Activated naive CD8-positive, alpha-beta T cell treated with anti-CD3 and anti-CD28 coated beads, Interleukin-2, amount 50 U/mL, for 24 hours (primary cell): ENCODE data around the gene IFT43.

ENCODE experiments used
- ATAC-seq: fragments of 150-1000 bp; cut with Tn5 transposase; one replicate; pipeline ENCODE4 v1.10.0; 2021
- DNase-seq: peaks from one replicate; pipeline ENCODE4 v3.0.0; 2021
- H3K27ac Mint-ChIP-seq: one replicate; pipeline ENCODE4 v1.8.0; 2021; ENCODE audit warnings: mild to moderate bottlenecking, mixed read lengths
- H3K27me3 Mint-ChIP-seq: one replicate; pipeline ENCODE4 v1.8.0; 2021; ENCODE audit warnings: mixed read lengths
- H3K36me3 Mint-ChIP-seq: one replicate; pipeline ENCODE4 v1.8.0; 2021; ENCODE audit warnings: low read depth, mixed read lengths
- H3K4me1 Mint-ChIP-seq: one replicate; pipeline ENCODE4 v1.8.0; 2021; ENCODE audit warnings: mixed read lengths
- H3K4me3 Mint-ChIP-seq: one replicate; pipeline ENCODE4 v1.8.0; 2021; ENCODE audit warnings: mild to moderate bottlenecking, moderate library complexity, mixed read lengths
- H3K9me3 Mint-ChIP-seq: one replicate; pipeline ENCODE4 v1.8.0; 2021; ENCODE audit warnings: mixed read lengths

IFT43 gene

GRCh38 chr14:75972801-75973421, 12.7 kb upstream of the IFT43 start:
- peaks cover under 1% of the 10 kb centered on the region for H3K4me1 Mint-ChIP-seq
- H3K27ac Mint-ChIP-seq = no peak overlapping the region
- ATAC-seq (no peak), DNase-seq (no peak)
- H3K9me3 Mint-ChIP-seq = no peaks in the 10 kb centered on the region
- H3K36me3 Mint-ChIP-seq = peaks cover 2% of the 10 kb centered on the region
- H3K4me3 Mint-ChIP-seq = no peak overlapping the region
- H3K27me3 Mint-ChIP-seq = no peaks in the 10 kb centered on the region

GRCh38 chr14:75976826-75977581, 8.6 kb upstream of the IFT43 start:
- ATAC-seq = no peak
- no peak for DNase-seq
- peaks cover 34% of the 10 kb centered on the region for H3K4me1 Mint-ChIP-seq
- H3K27me3 Mint-ChIP-seq = no peaks in the 10 kb centered on the region
- H3K4me3 Mint-ChIP-seq = no peak overlapping the region
- no peak overlapping the region for H3K27ac Mint-ChIP-seq
- H3K36me3 Mint-ChIP-seq = no peaks in the 10 kb centered on the region
- no peaks in the 10 kb centered on the region for H3K9me3 Mint-ChIP-seq

GRCh38 chr14:75977582-75977943, 8.0 kb upstream of the IFT43 start:
- Mint-ChIP-seq H3K27ac (no peak overlapping the region), H3K4me1 (peaks cover 34% of the 10 kb centered on the region), H3K9me3 (no peaks in the 10 kb centered on the region), H3K36me3 (no peaks in the 10 kb centered on the region), H3K4me3 (no peak overlapping the region), H3K27me3 (no peaks in the 10 kb centered on the region)
- no peak for DNase-seq
- no peak for ATAC-seq

- Mint-ChIP-seq H3K4me1 (peaks cover 38% of the 10 kb centered on the region), H3K9me3 (no peaks in the 10 kb centered on the region), H3K4me3 (no peak overlapping the region), H3K27ac (no peak overlapping the region), H3K27me3 (peaks cover 2% of the 10 kb centered on the region), H3K36me3 (no peaks in the 10 kb centered on the region)
- ATAC-seq (no peak), DNase-seq (no peak)
Observed at GRCh38 chr14:75978249-75978731, 7.3 kb upstream of the IFT43 start.

- Mint-ChIP-seq H3K4me1 (peaks cover 38% of the 10 kb centered on the region), H3K9me3 (no peaks in the 10 kb centered on the region), H3K27ac (no peak overlapping the region), H3K4me3 (peak overlapping the region; percentile 14), H3K36me3 (no peaks in the 10 kb centered on the region), H3K27me3 (peaks cover 2% of the 10 kb centered on the region)
- ATAC-seq (no peak), DNase-seq (peak; percentile 47)
Observed at GRCh38 chr14:75979071-75979571, 6.4 kb upstream of the IFT43 start.

- DNase-seq = no peak
- no peak for ATAC-seq
- Mint-ChIP-seq H3K9me3 (no peaks in the 10 kb centered on the region), H3K4me3 (peak overlapping the region; percentile 32), H3K27me3 (peaks cover 2% of the 10 kb centered on the region), H3K4me1 (peaks cover 38% of the 10 kb centered on the region), H3K27ac (no peak overlapping the region), H3K36me3 (no peaks in the 10 kb centered on the region)
Observed at GRCh38 chr14:75979648-75980565, 5.7 kb upstream of the IFT43 start.

GRCh38 chr14:75980856-75981255, 4.7 kb upstream of the IFT43 start:
- DNase-seq = no peak
- no peak for ATAC-seq
- Mint-ChIP-seq H3K27ac (no peak overlapping the region), H3K4me1 (peaks cover 41% of the 10 kb centered on the region), H3K4me3 (peak overlapping the region; percentile 86), H3K9me3 (no peaks in the 10 kb centered on the region), H3K36me3 (no peaks in the 10 kb centered on the region), H3K27me3 (peaks cover 2% of the 10 kb centered on the region)

- H3K27ac Mint-ChIP-seq = peak within 1 kb of the TSS; percentile 85
- H3K27me3 Mint-ChIP-seq = peaks cover 2% of the 10 kb centered on the region
- ATAC-seq (peak; percentile 45), DNase-seq (peak; percentile 42)
- no peaks in the 10 kb centered on the region for H3K36me3 Mint-ChIP-seq
- peak within 1 kb of the TSS; percentile 86 for H3K4me3 Mint-ChIP-seq
- no peaks in the 10 kb centered on the region for H3K9me3 Mint-ChIP-seq
- peaks cover 47% of the 10 kb centered on the region for H3K4me1 Mint-ChIP-seq
Observed at GRCh38 chr14:75981426-75982265, 3.9 kb upstream of the IFT43 start, which contains the start of gene TGFB3. Gene TGFB3 (minus strand): TSS chr14:75981995. CDS start chr14:75980893, 1,102 bp downstream.

- Mint-ChIP-seq H3K36me3 (no peaks in the 10 kb centered on the region), H3K4me1 (peaks cover 48% of the 10 kb centered on the region), H3K9me3 (no peaks in the 10 kb centered on the region), H3K27me3 (peaks cover 2% of the 10 kb centered on the region), H3K27ac (peak overlapping the region; percentile 69), H3K4me3 (peak overlapping the region; percentile 86)
- ATAC-seq (peak; percentile 63), DNase-seq (peak; percentile 81)
Observed at GRCh38 chr14:75982266-75983018, 3.1 kb upstream of the IFT43 start.

GRCh38 chr14:75983019-75983358, 2.6 kb upstream of the IFT43 start:
- Mint-ChIP-seq H3K4me1 (peaks cover 47% of the 10 kb centered on the region), H3K9me3 (no peaks in the 10 kb centered on the region), H3K36me3 (no peaks in the 10 kb centered on the region), H3K27ac (peak overlapping the region; percentile 69), H3K27me3 (peaks cover 2% of the 10 kb centered on the region), H3K4me3 (peak overlapping the region; percentile 86)
- DNase-seq (no peak), ATAC-seq (no peak)

- Mint-ChIP-seq H3K4me3 (no peak overlapping the region), H3K36me3 (peaks cover 2% of the 10 kb centered on the region), H3K27me3 (peaks cover 2% of the 10 kb centered on the region), H3K27ac (no peak overlapping the region), H3K9me3 (no peaks in the 10 kb centered on the region), H3K4me1 (peaks cover 35% of the 10 kb centered on the region)
- ATAC-seq = no peak
- no peak for DNase-seq
Observed at GRCh38 chr14:75984674-75985073, 889 bp upstream of the IFT43 start.

GRCh38 chr14:75986439-75986765, 839 bp downstream of the IFT43 start:
- no peak overlapping the region for H3K27ac Mint-ChIP-seq
- ATAC-seq (no peak), DNase-seq (no peak)
- peaks cover 2% of the 10 kb centered on the region for H3K27me3 Mint-ChIP-seq
- H3K36me3 Mint-ChIP-seq = peaks cover 5% of the 10 kb centered on the region
- H3K4me1 Mint-ChIP-seq = peaks cover 20% of the 10 kb centered on the region
- peak overlapping the region; percentile 85 for H3K4me3 Mint-ChIP-seq
- H3K9me3 Mint-ChIP-seq = no peaks in the 10 kb centered on the region

GRCh38 chr14:75987201-75987970, 1.8 kb downstream of the IFT43 start:
- ATAC-seq (no peak), DNase-seq (no peak)
- H3K4me1 Mint-ChIP-seq = peaks cover 14% of the 10 kb centered on the region
- H3K4me3 Mint-ChIP-seq = peak overlapping the region; percentile 21
- no peak overlapping the region for H3K27ac Mint-ChIP-seq
- peaks cover 2% of the 10 kb centered on the region for H3K27me3 Mint-ChIP-seq
- no peaks in the 10 kb centered on the region for H3K9me3 Mint-ChIP-seq
- H3K36me3 Mint-ChIP-seq = peaks cover 8% of the 10 kb centered on the region
